HG02884 (cell line): ENCODE measurements around the gene SHISAL1.

ENCODE experiments used
- ATAC-seq: cut with Tn5 transposase; IDR thresholded peaks from one replicate; pipeline ENCODE4 v1.9.1; 2021; ENCODE audit warnings: mild to moderate bottlenecking, moderate library complexity; ENCODE audit not compliant: unreplicated experiment

The SHISAL1 gene

DNA sequence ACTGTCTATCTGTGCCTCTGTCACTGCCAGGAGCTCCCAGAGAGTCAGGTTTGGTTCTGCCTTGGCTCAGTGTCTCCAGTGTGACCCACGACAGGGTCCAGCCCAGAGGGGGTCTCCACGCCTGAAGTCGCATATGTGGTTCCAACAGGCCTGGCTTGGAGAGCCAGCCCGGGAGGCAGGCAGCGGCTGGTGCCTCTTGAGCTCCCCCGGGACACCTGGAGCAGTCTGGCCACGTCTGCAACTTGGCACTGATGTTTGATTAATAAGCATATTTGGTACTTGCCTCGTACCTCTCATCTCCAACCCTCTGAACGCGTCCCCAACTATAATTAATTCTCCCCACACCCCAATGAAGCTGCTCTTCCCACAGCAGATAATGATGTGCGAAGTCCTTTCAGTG lies 31.7 kb upstream of the SHISAL1 start:
- ATAC-seq = no peak

DNA sequence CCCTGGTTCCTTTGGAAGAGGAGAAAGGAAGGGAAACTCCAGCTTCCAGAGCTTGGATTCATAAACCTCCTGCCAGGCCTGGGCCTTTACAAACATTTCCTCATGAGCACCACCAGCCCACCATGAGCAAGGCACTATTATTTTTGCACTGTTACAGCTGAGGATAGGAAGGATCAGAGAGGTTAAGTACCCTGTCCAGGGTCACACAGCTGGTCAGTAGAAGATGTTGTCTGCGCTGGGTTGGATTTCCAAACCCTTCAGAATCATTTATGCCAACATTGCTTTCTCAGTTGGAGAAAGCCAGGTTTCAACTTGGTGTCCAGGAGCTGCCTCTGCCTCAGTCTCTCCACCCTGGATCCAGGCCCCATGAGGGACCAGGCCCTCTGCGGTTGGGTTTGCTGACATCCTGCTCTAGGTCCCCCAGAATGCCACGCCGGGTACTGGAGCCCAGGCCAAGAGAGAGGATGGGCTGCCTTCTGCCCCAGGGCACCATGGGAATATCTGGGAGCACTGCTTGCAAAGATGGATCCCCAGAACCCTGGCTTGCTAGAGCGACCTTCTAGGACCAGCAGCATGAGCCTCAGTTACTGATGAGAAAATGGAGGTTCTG lies 29.7 kb upstream of the SHISAL1 start:
- ATAC-seq = no peak

DNA sequence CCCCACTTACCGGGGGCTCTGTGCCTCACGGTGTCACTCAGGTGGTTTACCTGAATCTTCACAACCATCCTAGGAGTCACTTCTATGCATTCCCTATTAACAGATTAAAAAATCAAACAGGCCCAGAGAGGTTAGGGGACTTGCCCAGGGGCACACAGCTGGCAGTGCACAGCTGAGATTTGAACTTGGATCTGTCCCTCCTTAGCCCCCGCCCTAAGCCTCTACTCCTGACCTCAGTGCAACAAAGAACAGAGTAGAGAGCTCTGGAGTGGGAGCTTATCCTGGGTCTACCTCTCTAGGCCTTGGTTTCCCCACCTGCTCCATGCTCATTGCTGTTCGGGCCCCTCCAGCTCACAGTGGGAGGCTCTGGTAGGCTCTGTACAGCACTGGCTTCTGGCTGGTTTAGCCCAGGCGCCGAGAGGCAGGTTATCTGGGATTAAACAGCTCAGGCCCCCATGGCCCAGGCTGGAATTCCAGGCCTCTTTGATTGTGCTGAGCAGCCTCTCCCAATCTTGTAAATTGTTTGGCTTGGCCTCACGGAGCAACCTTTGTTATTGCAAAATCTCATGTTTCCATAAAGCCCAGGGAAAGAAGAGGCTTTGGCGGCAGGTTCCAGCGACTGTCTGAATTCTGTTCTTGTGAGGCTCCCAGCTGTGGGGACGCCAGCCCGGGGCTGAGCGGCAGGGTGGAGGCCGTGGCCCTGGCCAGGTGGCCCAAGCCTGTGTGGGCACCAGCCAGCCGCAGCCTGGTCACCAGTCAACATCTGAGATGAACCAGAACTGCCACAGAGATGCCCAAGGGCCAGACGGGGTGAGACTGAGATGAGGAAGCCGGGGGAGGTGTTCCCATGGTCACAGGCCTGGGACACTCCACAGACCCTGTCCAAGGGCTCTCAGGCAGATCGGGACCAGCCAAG lies 28.9 kb upstream of the SHISAL1 start:
- ATAC-seq = no peak

DNA sequence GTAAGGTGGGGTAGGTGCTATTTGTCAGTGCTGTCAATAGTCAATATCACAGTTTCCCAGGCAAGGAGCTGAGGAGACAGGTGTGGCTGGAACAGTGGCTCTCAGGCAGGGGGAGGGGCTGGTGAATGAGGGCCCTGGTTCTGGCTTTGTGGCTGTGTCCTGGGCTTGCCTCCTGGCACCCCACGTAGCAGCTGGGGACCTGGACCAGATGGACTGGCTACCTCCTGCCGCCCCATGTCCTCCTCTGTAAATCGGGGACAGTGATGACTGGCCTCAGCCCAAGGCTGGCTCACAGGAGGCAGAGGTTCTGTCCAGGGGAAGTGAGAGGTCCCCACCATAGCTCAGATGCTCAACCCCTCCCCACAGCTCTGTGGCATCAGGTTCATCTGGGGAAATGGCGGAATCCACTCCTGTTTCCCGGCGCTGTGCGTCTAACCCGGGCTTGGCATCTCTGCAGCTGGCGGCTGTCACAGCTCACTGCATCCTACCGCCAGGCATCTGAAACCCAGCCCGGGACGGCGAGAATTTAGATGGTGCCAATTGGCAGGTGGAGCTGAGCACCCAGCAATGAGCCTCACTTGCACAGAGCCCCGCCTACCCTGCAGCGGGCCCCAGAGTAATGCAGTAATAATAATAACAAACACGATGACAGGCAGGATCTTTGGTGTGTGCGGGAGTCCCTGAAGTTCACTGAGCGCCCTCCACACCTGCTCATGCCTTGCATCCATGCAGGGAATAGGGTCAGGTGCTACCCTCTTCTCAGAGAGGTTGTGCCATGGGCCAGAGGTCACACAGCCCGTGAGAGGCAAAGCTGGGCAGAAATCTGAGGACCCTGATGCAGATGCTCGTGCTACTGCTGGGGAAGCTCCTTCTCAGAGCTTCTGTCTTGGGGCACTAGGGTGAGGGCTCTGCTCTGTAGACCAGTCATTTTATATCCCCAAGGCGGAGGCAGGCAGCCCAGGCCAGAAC lies 27.8 kb upstream of the SHISAL1 start:
- no peak for ATAC-seq

GRCh38 chr22:44338906-44339305 lies 26.2 kb upstream of the SHISAL1 start:
- no peak for ATAC-seq

DNA sequence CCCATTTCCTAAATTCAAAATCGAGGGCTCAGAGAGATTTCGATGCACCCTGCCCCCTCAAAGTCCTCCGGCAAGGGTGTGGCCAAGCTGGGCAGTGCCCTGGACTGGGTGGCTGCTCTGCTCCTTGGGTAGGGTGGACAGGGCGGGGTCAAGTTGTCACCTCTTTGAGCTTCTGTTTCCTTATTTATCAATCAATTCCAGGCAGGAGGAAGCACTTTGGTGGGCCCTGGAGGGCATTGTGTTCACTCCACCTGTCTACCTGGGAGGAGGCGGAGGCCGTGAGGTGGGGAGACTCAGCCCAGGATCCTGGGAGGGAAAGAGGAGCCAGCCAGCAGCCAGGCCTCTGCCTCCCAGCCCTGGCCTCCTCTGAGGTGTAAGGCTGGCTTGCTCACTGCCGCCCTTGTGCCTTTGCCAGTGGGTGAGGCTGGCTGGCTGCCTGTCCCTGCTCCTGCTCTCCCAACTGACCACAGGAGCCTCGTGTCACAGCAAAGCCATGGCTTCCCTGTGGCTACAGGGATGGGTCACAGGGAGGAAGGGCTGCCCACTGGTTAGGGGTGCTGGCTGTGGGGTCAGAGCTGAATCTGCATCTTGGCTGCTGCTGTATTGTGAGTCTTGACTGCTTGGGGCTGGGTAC lies 25.5 kb upstream of the SHISAL1 start:
- no peak for ATAC-seq

DNA sequence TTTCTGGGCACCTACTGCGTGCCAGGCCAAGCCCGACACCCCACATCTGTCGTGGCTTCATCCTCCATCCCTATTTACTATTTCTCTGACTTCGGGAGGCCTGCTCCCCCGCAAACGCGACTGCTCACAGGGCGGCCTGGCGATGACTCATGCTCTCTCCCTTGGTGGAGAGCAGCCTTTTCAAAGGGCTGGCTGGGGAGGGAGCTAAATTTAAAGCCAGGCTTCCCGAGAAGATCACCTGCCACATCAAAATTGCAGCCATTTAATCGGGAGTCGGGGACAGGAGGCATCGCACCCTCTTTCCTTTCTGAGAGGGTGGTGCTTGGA lies 24.9 kb upstream of the SHISAL1 start:
- no peak for ATAC-seq

DNA sequence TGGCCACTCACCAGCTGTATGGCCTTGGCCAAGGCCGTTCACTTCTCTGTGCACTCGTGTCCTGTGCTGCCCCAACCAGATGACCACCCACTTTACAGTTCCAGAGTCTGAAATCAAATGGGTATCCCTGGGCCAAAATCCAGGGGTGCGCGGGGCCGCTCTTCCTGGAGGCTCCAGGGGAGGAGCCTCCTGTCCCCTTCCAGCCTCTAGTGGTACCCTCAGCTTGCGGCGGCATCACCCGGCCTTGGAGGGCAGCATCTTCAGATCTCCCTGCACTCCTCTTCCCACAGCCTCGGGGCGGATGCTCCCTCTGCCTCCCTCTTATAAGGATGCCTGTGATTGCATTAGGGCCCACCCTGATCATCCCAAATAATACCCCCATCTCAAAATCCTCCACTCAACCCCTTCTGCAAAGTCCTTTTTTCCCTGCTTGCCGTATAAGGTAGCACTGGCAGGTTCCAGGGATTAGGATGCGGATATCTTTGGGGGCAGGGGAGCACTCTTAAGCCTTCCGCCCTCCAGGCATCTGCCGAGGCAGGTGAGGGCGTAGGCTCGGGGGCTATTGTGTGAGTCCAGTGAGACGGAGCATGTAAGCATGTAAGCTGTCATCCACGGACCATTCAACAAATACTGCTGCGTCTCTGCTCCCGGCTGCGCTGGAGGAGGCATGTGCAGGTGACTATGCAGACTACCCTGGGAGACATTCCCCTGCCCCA lies 24.4 kb upstream of the SHISAL1 start:
- no peak for ATAC-seq

DNA sequence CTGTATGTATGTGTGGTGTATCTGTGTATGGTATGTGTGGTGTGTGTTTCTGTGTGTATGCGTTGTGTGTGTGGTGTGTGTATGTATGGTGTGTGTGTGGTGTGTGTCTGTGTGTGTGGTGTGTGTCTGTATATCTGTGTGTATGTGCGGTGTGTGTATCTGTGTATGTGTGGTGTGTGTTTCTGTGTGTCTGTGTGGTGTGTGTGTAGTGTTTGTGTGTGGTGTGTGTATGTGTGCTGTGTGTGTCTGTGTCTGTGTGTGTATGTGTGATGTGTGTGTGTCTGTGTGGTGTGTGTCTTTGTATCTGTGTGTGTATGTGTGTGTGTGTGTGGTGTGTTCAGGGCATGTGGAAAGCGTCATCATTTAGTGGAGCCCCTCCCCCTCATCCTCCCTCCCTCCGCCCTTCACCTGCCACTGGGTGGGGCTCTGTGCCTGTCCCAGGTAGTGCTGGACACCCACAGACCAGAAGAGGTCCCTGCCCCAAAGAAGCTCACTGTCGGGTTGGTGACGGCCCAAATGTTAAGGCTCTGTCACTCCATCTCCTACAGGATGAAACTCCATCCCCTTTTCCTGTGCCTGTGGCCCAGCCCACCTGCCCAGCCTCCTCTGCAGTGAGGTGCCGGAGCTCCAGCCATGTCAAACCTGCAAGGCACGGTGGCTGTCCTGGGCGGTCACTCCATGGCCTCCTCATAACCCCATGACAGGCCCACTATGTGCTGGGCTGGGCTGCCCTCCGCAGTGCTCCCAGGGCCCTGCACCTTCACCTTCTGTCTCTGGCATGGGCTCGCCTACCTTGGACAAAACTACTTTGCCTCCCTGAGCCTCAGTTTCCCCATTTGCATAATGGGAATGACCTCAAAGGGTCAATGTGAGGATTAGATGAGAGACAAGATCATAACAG lies 23.4 kb upstream of the SHISAL1 start:
- no peak for ATAC-seq

DNA sequence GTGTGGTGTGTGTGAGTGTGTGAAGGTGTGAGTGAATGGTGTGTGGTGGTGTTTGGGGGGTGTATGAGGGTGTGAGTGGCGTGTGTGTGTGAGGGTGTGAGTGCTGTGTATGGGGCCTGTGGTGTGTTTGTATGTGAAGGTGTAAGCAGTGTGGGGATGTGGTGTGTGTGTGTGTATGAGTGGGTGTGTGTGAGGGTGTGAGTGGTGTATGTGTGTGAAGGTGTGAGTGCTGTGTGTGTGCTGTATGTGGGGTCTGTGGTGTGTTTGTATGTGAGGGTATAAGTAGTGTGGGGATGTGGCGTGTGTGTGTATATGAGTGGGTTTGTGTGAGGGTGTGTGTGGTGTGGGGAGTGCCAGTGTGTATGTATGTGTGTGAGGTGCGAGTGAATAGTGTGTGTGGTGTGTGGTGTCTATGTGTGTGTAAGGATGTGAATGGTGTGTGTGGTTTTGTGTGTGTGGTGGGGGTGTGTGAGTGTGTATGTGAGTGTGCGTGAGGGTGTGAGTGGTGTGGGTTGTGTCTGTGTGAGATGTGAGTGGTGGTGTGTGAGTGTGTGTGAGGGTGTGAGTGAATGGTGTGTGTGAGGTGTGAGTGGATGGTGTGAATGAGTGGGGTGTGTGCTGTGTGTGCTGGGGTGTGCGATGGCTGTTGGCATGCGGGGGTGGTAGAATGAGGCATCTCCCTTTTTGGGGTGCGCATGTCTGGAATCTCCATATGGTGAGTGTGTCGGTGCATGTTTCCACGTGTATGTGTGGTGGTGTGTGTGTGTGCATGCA lies 22.5 kb upstream of the SHISAL1 start:
- ATAC-seq = no peak

DNA sequence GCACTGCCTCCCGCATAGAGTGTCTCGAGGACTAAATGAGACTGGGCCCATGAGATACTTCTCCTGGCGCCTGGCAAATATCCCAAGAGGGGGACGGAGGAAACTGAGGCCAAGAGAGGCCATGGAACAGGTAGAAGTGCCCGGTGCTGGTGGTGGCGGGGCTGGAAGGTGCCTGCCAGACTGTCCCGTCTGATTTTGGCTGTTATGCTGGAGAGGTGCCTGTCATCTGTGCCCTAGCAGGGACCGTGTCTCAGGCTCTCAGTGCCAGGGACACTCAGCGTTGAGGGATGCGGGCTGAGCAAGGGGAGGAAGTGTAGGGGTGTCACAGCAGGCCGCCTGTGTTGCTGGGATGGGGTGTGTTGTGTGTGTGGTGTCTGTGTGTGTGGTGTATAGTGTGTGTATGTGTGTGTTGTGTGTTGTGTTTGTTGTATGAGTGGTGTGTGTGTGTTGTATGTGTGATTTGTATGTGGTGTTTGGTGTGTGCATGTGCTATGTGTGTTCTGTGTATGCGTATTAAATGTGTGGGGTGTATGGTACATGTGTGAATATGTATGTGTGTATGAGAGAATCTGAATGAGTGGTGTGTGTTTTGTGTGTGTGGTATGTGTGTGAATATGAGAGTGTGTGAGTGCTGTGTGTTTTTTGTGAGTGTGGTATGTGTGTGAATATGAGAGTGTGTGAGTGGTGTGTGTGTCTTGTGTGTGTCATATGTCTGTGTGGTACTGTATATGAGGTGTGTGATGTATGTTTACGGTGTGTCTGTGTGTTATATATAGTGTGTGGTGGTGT lies 21.3 kb upstream of the SHISAL1 start:
- ATAC-seq = no peak

DNA sequence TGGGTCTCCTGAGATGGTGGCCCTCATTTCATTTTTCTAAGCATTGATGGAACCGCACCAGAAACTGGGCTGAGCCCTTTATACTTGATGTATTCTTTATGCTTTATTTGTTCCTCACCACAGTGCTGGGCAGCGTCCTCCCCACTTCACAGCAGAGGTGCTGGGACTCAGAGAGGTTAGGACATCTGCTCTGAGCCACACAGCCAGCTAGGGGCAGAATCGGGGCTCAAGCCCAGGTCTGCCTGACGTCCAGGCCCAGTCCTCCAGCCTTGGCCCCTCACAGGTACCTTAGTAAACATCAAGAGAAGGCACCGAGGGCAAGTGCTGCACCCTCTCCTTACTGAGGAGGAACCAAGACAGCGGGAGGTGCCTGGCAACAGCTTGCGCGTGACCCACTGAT lies 20.2 kb upstream of the SHISAL1 start:
- ATAC-seq = no peak

DNA sequence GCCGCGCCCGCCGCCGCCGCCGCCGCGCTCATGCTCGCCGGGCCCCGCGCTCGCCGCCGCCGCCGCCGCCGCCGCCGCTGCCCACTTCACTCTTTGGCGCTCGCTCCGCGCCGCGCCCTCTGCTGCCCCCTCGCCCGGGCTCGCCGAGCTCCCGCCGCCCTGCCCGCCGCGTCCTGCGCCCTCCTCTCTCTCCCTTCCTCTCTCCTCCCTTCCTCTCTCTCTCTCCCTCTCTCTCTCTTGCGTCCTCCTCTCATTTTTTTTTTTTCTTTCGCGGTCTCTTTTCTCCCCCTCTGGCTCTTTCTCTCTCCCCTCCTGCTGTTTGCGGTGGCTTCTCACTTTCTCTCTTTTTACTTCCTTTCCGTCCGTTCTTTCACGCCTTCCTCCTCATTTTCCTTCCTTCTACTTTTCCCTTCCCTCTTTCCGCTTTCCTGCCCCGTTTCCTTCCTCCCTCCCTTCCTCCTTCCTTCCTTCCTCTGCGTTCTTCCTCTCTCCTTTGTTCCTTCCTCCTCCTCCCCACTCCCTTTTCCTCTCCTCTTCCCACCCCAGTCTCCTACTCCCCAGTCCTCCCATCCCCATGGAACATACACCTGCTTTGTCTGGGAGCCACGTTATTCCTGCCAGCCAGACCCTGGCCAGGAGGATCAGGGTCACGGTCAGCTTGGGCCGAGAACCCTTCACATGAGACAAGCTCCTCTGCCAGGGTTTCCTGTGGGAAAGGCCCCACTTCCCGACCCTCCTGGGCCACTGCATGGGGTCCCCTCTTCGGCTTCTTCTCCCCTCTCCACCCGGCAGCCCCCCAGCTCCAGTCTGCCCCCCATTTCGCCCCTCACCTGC lies 19.3 kb upstream of the SHISAL1 start:
- ATAC-seq = no peak

- ATAC-seq = no peak
Measured at GRCh38 chr22:44330744-44331660, 18.3 kb upstream of the SHISAL1 start.

GRCh38 chr22:44330188-44330743 lies 17.5 kb upstream of the SHISAL1 start:
- ATAC-seq = no peak
